GM19467 (cell line): Measurements from ENCODE around the gene CSF1.
"Not testable (repeated sequence)": the region's sequence is repeated elsewhere in the genome, so short reads cannot be mapped to it uniquely, and the experiment has no call there.

Experiments
- ATAC-seq: cut with Tn5 transposase; IDR thresholded peaks from one replicate; pipeline ENCODE4 v1.9.1; 2021; ENCODE audit warnings: mild to moderate bottlenecking, moderate library complexity; ENCODE audit not compliant: unreplicated experiment

Gene CSF1

GRCh38 chr1:109910123-109910962 lies at the start of gene CSF1:
TSS of gene CSF1 (plus strand) at chr1:109910849. CDS start at chr1:109911024, 175 bp downstream.
- no peak for ATAC-seq

- ATAC-seq, result not testable (repeated sequence)
These were observed 49.0 kb upstream of the CSF1 start for GRCh38 chr1:109861616-109862015.

- ATAC-seq, result no peak
These were observed 47.0 kb upstream of the CSF1 start for GRCh38 chr1:109863667-109864046.

- no peak for ATAC-seq
These were observed 46.4 kb upstream of the CSF1 start for GRCh38 chr1:109864047-109864822.

GRCh38 chr1:109864930-109865612 lies 45.6 kb upstream of the CSF1 start:
- no peak for ATAC-seq

- no peak for ATAC-seq
These were observed 44.6 kb upstream of the CSF1 start for GRCh38 chr1:109866071-109866470.

- no peak for ATAC-seq
These were observed 37.1 kb upstream of the CSF1 start for GRCh38 chr1:109873278-109874175.

- no peak for ATAC-seq
These were observed 36.2 kb upstream of the CSF1 start for GRCh38 chr1:109874445-109874844.

- ATAC-seq, result no peak
These were observed 34.8 kb upstream of the CSF1 start for GRCh38 chr1:109875874-109876273.

GRCh38 chr1:109876617-109877316 lies 33.9 kb upstream of the CSF1 start:
- ATAC-seq, result no peak

- ATAC-seq, result no peak
These were observed 33.3 kb upstream of the CSF1 start for GRCh38 chr1:109877317-109877771.

GRCh38 chr1:109877776-109878175 lies 32.9 kb upstream of the CSF1 start:
- no peak for ATAC-seq

- ATAC-seq, result no peak
These were observed 32.0 kb upstream of the CSF1 start for GRCh38 chr1:109878531-109879104.

- not testable (repeated sequence) for ATAC-seq
These were observed 31.3 kb upstream of the CSF1 start for GRCh38 chr1:109879371-109879770.

GRCh38 chr1:109879881-109880525 lies 30.6 kb upstream of the CSF1 start:
- ATAC-seq, result no peak

- ATAC-seq, result no peak
These were observed 29.4 kb upstream of the CSF1 start for GRCh38 chr1:109880971-109881894.

GRCh38 chr1:109881906-109882287 lies 28.8 kb upstream of the CSF1 start:
- no peak for ATAC-seq
